ENCODE results near the gene UGT2B7. TPM values are rescaled to one million over a fixed set of nuclear protein-coding genes. Genes with fewer than 3 reads are reported as not detected.
"Not testable (repeated sequence)": the region's sequence is repeated elsewhere in the genome, so short reads cannot be mapped to it uniquely, and the experiment has no call there.

Gene UGT2B7
- total RNA-seq, 6 donors from 2014 or later: 0.24 to 1.1 (median 0.30) TPM; not detected in 3

GRCh38 chr4:69104719-69105275, 8.5 kb downstream of the UGT2B7 start:
- TF ChIP-seq CTCF (IDR thresholded peaks at IDR 0.05) (no peak), POLR2AphosphoS5 (IDR thresholded peaks at IDR 0.05) (no peak), EP300 (IDR thresholded peaks at IDR 0.05) (no peak), POLR2A (IDR thresholded peaks at IDR 0.05) (no peak)
- H3K4me1 ChIP-seq: no peaks in the 10 kb centered on the region
- H3K4me3 ChIP-seq: no peak overlapping the region
- 68 to 86% methylated on average over 2 of the region's 2 CpGs for WGBS, 2 donors
- no peaks in the 10 kb centered on the region for H3K9me3 ChIP-seq
- no peak for ATAC-seq (ENCODE audit: low FRiP score in 2 of 2)
- no peak for DNase-seq
- no peaks in the 10 kb centered on the region for H3K36me3 ChIP-seq
- no peaks in the 10 kb centered on the region for H3K27me3 ChIP-seq
- H3K27ac ChIP-seq: no peak overlapping the region

GRCh38 chr4:69115151-69115850, 19.0 kb downstream of the UGT2B7 start:
- H3K4me1 ChIP-seq; H3K27me3 ChIP-seq; H3K4me3 ChIP-seq; H3K36me3 ChIP-seq; H3K9me3 ChIP-seq; H3K27ac ChIP-seq; ATAC-seq (ENCODE audit: low FRiP score in 2 of 2): not testable (repeated sequence)
- 90 to 96% methylated on average over 6 to 26 of the region's 30 CpGs for WGBS, 2 donors
- DNase-seq: peak in 1 of 2 donors; percentile 63

GRCh38 chr4:69115851-69116213, 19.6 kb downstream of the UGT2B7 start:
- Histone ChIP-seq H3K27me3 (no peaks in the 10 kb centered on the region), H3K9me3 (no peaks in the 10 kb centered on the region), H3K4me3 (no peak overlapping the region), H3K36me3 (no peaks in the 10 kb centered on the region), H3K27ac (no peak overlapping the region), H3K4me1 (no peaks in the 10 kb centered on the region)
- TF ChIP-seq POLR2A (IDR thresholded peaks at IDR 0.05) (no peak), EP300 (IDR thresholded peaks at IDR 0.05) (no peak), CTCF (IDR thresholded peaks at IDR 0.05) (no peak), POLR2AphosphoS5 (IDR thresholded peaks at IDR 0.05) (no peak)
- ATAC-seq (ENCODE audit: low FRiP score in 2 of 2) (no peak), DNase-seq (no peak)
- 77 to 78% methylated on average over 2 of the region's 2 CpGs for WGBS, 2 donors

GRCh38 chr4:69116645-69117321, 20.5 kb downstream of the UGT2B7 start:
- no peak overlapping the region for H3K27ac ChIP-seq
- H3K4me3 ChIP-seq: no peak overlapping the region
- no peaks in the 10 kb centered on the region for H3K27me3 ChIP-seq
- ATAC-seq (ENCODE audit: low FRiP score in 2 of 2) (no peak), DNase-seq (no peak)
- 80 to 84% methylated on average over 10 of the region's 10 CpGs for WGBS, 2 donors
- no peaks in the 10 kb centered on the region for H3K36me3 ChIP-seq
- no peaks in the 10 kb centered on the region for H3K9me3 ChIP-seq
- no peaks in the 10 kb centered on the region for H3K4me1 ChIP-seq
- TF ChIP-seq POLR2A (IDR thresholded peaks at IDR 0.05) (no peak), POLR2AphosphoS5 (IDR thresholded peaks at IDR 0.05) (no peak), CTCF (IDR thresholded peaks at IDR 0.05) (no peak), EP300 (IDR thresholded peaks at IDR 0.05) (no peak)

GRCh38 chr4:69120870-69121269, 24.6 kb downstream of the UGT2B7 start:
- 51 to 55% methylated on average over 2 of the region's 2 CpGs for WGBS, 2 donors
- no peak for ATAC-seq (ENCODE audit: low FRiP score in 2 of 2)
- DNase-seq: no peak

More at GRCh38 chr4:69120870-69121269, 24.6 kb downstream of the UGT2B7 start:
- Histone ChIP-seq H3K4me1 (no peaks in the 10 kb centered on the region), H3K27ac (no peak overlapping the region), H3K27me3 (no peaks in the 10 kb centered on the region), H3K4me3 (no peak overlapping the region), H3K36me3 (no peaks in the 10 kb centered on the region), H3K9me3 (no peaks in the 10 kb centered on the region)
- no peak for TF ChIP-seq POLR2A (IDR thresholded peaks at IDR 0.05)
- no peak for TF ChIP-seq POLR2AphosphoS5 (IDR thresholded peaks at IDR 0.05)
- no peak for TF ChIP-seq EP300 (IDR thresholded peaks at IDR 0.05)
- TF ChIP-seq CTCF (IDR thresholded peaks at IDR 0.05): no peak
